Fibroblast of pulmonary artery (primary cell): ENCODE data around the gene CPSF6.

Experiments used
- DNase-seq: peaks from one replicate; pipeline ENCODE4 v3.0.0-alpha.2; 2010; ENCODE audit warnings: low read depth
- H3K4me3 ChIP-seq: replicated peaks from 2 replicates; pipeline ENCODE4 v1.5.1; 2011; ENCODE audit warnings: low read depth, mild to moderate bottlenecking, control low read depth, low read length, moderate library complexity
- TF ChIP-seq, protein P1 (sequence below): IDR thresholded peaks from 2 replicates; pipeline ENCODE4 v1.5.1; 2011; ENCODE audit warnings: mild to moderate bottlenecking, control low read depth, low read length, inconsistent platforms; ENCODE audit errors: missing control alignments

The CPSF6 gene

GRCh38 chr12:69241438-69242092, 2.2 kb downstream of the CPSF6 start:
- TF ChIP-seq, protein P1, sequence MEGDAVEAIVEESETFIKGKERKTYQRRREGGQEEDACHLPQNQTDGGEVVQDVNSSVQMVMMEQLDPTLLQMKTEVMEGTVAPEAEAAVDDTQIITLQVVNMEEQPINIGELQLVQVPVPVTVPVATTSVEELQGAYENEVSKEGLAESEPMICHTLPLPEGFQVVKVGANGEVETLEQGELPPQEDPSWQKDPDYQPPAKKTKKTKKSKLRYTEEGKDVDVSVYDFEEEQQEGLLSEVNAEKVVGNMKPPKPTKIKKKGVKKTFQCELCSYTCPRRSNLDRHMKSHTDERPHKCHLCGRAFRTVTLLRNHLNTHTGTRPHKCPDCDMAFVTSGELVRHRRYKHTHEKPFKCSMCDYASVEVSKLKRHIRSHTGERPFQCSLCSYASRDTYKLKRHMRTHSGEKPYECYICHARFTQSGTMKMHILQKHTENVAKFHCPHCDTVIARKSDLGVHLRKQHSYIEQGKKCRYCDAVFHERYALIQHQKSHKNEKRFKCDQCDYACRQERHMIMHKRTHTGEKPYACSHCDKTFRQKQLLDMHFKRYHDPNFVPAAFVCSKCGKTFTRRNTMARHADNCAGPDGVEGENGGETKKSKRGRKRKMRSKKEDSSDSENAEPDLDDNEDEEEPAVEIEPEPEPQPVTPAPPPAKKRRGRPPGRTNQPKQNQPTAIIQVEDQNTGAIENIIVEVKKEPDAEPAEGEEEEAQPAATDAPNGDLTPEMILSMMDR, result no peak
- no peak for DNase-seq
- H3K4me3 ChIP-seq, result peak overlapping the region; percentile 85

- no peak for DNase-seq
- no peak overlapping the region for H3K4me3 ChIP-seq
- TF ChIP-seq, protein P1, result no peak
Observed at GRCh38 chr12:69243099-69244084, 4.0 kb downstream of the CPSF6 start.

DNA sequence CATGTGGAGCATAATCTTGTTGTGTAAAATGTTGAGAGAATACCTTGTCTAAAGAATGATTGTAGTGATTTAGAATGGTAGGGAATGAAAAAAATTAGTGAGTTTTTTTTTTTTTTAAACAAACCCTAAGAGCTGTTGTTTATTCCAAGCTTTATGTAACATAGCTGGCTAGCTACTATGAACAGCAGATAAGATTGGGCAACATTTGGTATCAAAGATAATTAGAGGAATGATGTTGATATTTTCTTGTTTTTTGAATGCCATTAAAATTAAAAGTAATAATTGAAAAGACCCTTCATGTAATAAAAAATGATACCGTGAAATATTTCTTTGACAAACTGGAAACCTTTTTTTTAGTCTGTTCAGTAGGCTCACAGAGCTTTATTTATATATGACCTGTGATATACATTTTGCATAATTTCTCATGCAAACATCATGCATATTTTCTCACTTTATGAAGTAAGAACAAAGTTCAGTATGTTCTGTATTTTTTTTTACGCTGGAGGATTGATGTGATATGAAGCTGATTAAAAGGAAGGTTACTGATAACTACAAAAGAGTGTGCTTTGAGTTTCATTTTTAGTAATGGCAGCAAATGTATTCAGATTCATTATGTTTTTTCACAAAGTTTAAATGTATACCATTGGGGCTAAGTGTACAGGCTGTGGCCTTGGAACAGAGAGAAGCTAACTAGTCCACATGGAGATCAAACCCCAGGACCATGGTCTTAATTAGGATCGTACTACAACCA, 8.1 kb downstream of the CPSF6 start:
- no peak for DNase-seq
- no peak overlapping the region for H3K4me3 ChIP-seq
- TF ChIP-seq, protein P1, result no peak

DNA sequence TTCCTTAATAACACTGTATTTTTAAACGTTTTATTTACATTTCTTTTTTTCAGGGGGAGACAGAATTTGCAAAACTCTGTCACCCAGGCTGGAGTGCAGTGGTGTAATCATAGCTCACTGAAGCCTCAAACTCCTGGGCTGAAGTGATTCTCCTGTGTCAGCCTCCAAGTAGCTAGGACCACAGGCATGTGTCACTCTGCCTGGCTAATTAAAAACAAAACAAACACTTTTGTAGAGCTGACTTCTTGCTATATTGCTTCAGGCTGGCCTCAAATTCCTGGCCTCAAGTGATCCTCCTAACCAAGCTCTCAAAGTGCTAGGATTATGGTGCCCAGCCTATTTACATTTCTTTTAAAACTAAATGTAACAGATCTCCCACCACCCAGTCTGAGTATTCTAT, 12.7 kb downstream of the CPSF6 start:
- H3K4me3 ChIP-seq, result no peak overlapping the region
- TF ChIP-seq, protein P1, result no peak
- DNase-seq, result no peak

DNA sequence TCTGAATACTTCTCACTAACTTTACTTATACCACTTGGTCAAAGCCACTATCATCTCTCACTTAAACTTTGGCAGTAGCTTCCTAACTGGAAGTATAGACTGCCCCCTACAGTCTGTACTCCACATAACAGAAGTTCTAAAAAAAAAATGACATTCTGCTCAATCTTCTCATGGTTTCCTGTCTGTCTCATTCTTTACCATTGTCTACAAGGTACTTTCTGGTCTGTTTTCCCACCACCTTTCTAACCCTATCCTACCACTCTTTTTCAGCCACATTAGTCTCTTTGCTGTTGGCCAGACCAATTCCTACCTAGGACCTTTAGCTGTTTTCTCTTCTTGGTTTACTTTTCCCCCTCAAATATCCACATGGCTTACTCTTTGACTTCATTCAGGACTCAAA, 14.7 kb downstream of the CPSF6 start:
- TF ChIP-seq, protein P1, result peak; percentile 66
- no peak overlapping the region for H3K4me3 ChIP-seq
- DNase-seq, result peak; percentile 72

GRCh38 chr12:69254862-69255261, 15.5 kb downstream of the CPSF6 start:
- TF ChIP-seq, protein P1, result no peak
- DNase-seq, result no peak
- no peak overlapping the region for H3K4me3 ChIP-seq
